ENCODE results near the gene SDK1. TPM values are rescaled to one million over a fixed set of nuclear protein-coding genes. Genes with fewer than 3 reads are reported as not detected.
"Not testable (repeated sequence)": the region's sequence is repeated elsewhere in the genome, so short reads cannot be mapped to it uniquely, and the experiment has no call there.

The SDK1 gene
- total RNA-seq, 4 donors from 2014 or later = 3.7 to 80.9 (median 13.1) TPM

DNA sequence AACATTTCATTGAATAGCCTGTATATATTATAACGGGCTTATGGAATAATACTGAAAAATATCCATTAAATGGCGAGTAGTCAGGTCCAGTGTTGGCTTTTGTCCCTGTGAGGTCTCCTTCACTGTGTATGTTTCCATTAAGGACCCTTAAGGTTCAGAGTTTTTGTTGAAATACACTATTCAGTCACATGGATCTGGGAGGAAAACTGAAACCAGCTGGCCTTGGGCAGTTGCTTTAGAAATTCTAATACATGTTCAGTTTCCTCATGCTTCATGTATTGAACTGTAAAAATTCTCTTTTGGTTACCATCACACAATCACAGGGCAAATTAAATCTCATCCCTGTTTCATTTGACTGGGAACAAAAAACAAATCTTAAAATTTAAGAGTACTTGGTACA lies 447.3 kb downstream of the SDK1 start:
- Histone ChIP-seq H3K9me3 (no peaks in the 10 kb centered on the region), H3K27me3 (no peaks in the 10 kb centered on the region)
- TF ChIP-seq, protein P1, sequence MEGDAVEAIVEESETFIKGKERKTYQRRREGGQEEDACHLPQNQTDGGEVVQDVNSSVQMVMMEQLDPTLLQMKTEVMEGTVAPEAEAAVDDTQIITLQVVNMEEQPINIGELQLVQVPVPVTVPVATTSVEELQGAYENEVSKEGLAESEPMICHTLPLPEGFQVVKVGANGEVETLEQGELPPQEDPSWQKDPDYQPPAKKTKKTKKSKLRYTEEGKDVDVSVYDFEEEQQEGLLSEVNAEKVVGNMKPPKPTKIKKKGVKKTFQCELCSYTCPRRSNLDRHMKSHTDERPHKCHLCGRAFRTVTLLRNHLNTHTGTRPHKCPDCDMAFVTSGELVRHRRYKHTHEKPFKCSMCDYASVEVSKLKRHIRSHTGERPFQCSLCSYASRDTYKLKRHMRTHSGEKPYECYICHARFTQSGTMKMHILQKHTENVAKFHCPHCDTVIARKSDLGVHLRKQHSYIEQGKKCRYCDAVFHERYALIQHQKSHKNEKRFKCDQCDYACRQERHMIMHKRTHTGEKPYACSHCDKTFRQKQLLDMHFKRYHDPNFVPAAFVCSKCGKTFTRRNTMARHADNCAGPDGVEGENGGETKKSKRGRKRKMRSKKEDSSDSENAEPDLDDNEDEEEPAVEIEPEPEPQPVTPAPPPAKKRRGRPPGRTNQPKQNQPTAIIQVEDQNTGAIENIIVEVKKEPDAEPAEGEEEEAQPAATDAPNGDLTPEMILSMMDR (IDR thresholded peaks at IDR 0.05) = no peak
- TF ChIP-seq POLR2A (IDR thresholded peaks at IDR 0.05) = no peak

GRCh38 chr7:3753868-3754267 lies 452.8 kb downstream of the SDK1 start:
- Histone ChIP-seq H3K27ac (no peak overlapping the region), H3K27me3 (no peaks in the 10 kb centered on the region), H3K9me3 (no peaks in the 10 kb centered on the region), H3K4me1 (no peaks in the 10 kb centered on the region), H3K36me3 (no peaks in the 10 kb centered on the region), H3K4me3 (no peak overlapping the region)
- TF ChIP-seq POLR2A (IDR thresholded peaks at IDR 0.05) = no peak
- TF ChIP-seq, protein P1 (IDR thresholded peaks at IDR 0.05) = no peak
- DNase-seq = no peak

More for the DNA sequence above, 447.3 kb downstream of the SDK1 start:
- Histone ChIP-seq H3K27ac (no peak overlapping the region), H3K4me1 (no peaks in the 10 kb centered on the region), H3K36me3 (no peaks in the 10 kb centered on the region), H3K4me3 (no peak overlapping the region)
- no peak for DNase-seq

- Histone ChIP-seq H3K4me3 (no peak overlapping the region), H3K27me3 (no peaks in the 10 kb centered on the region), H3K4me1 (no peaks in the 10 kb centered on the region), H3K36me3 (no peaks in the 10 kb centered on the region), H3K27ac (peak overlapping the region; percentile 9 to 40 (median 25)), H3K9me3 (no peaks in the 10 kb centered on the region)
- no peak for TF ChIP-seq POLR2A (IDR thresholded peaks at IDR 0.05)
- TF ChIP-seq, protein P1 (IDR thresholded peaks at IDR 0.05) = no peak
- no peak for DNase-seq
Observed at GRCh38 chr7:3754493-3755341, 453.7 kb downstream of the SDK1 start.

DNA sequence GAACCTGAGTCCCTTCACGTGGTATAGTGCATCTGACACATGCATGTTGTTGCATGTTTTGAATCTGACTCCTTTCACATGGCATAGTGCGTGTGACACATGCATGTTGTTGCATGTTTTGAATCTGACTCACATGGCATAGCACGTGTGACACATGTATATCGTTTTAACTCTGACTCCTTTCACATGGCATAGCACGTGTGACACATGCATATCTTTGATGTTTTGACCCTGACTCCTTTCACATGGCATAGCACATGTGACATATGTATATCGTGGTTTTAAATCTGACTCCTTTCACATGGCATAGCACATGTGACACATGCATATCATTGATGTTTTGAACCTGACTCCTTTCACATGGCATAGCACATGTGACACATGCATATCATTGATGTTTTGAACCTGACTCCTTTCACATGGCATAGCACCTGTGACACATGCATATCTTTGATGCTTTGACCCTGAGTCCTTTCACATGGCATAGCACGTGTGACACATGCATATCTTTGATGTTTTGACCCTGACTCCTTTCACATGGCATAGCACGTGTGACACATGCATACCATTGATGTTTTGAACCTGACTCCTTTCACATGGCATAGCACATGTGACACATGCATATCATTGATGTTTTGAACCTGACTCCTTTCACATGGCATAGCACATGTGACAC lies 454.9 kb downstream of the SDK1 start:
- H3K4me3 ChIP-seq, DNase-seq, H3K9me3 ChIP-seq: not testable (repeated sequence)

DNA sequence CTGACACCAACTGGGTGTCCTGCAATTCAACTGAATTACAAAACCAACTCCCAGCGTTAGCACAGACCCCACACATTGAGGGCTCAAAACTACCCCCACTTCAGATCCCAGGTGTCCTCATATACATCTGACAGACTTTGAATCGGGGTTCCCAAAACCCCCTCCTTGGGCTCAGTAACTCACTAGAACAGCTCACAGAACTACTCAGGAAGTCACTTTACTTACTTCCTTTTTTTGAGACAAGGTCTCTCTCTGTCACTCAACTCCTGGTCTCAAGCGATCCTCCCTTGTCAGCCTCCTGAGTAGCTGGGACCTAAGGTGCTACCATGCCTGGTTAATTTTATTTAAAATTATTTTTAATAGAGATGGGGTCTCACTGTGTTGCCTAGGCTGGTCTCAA lies 456.0 kb downstream of the SDK1 start:
- TF ChIP-seq, protein P1 (IDR thresholded peaks at IDR 0.05) = no peak
- no peak for TF ChIP-seq POLR2A (IDR thresholded peaks at IDR 0.05)
- DNase-seq = no peak
- no peak overlapping the region for H3K27ac ChIP-seq
- H3K9me3 ChIP-seq = no peaks in the 10 kb centered on the region
- H3K4me1 ChIP-seq = no peaks in the 10 kb centered on the region
- H3K4me3 ChIP-seq = no peak overlapping the region
- H3K27me3 ChIP-seq = no peaks in the 10 kb centered on the region
- H3K36me3 ChIP-seq = no peaks in the 10 kb centered on the region

More for the DNA sequence above, 454.9 kb downstream of the SDK1 start:
- not testable (repeated sequence) for H3K36me3 ChIP-seq, H3K27ac ChIP-seq, H3K27me3 ChIP-seq, H3K4me1 ChIP-seq

GRCh38 chr7:3760651-3761050 lies 459.6 kb downstream of the SDK1 start:
- TF ChIP-seq, protein P1 (IDR thresholded peaks at IDR 0.05) = no peak
- TF ChIP-seq POLR2A (IDR thresholded peaks at IDR 0.05) = no peak

More at GRCh38 chr7:3760651-3761050, 459.6 kb downstream of the SDK1 start:
- no peaks in the 10 kb centered on the region for H3K36me3 ChIP-seq
- no peak for DNase-seq
- no peaks in the 10 kb centered on the region for H3K9me3 ChIP-seq
- H3K27ac ChIP-seq = no peak overlapping the region
- no peak overlapping the region for H3K4me3 ChIP-seq
- H3K4me1 ChIP-seq = no peaks in the 10 kb centered on the region
- no peaks in the 10 kb centered on the region for H3K27me3 ChIP-seq
